Activated gamma-delta T cell treated with anti-CD3 and anti-CD28 coated beads, Interleukin-2, amount 50 U/mL, for 16 hours (primary cell): Measurements from ENCODE around the gene TAS2R50.
"Not testable (repeated sequence)": the region's sequence is repeated elsewhere in the genome, so short reads cannot be mapped to it uniquely, and the experiment has no call there.

Experiments
- DNase-seq: peaks from one replicate; pipeline ENCODE4 v3.0.0-alpha.2; 2020; ENCODE audit warnings: low read depth

TAS2R50 gene, protein sequence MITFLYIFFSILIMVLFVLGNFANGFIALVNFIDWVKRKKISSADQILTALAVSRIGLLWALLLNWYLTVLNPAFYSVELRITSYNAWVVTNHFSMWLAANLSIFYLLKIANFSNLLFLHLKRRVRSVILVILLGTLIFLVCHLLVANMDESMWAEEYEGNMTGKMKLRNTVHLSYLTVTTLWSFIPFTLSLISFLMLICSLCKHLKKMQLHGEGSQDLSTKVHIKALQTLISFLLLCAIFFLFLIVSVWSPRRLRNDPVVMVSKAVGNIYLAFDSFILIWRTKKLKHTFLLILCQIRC

GRCh38 chr12:10986812-10987211 lies at the start of gene TAS2R50:
TSS of gene TAS2R50 (minus strand) at chr12:10986912. CDS start at chr12:10986860, 52 bp downstream.
- no peak for DNase-seq

DNA sequence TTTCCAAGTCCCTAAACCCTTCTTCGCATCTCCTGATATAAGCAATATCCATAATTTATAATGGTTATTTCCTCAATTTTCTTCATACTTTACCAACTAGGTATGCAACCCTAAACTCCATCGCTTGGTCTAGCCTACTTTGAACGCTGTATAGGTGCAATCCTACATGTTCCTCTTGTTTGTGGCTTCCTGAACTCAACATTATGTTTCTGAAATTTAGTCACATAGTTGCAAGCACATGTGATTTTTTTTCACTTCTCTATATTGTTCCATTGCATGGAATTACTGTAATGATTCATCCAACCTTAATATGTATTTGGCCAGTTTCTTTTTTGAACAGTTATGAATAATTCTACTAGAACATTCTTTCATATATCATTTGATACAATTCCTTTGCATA lies 47.2 kb upstream of the TAS2R50 start:
- not testable (repeated sequence) for DNase-seq

DNA sequence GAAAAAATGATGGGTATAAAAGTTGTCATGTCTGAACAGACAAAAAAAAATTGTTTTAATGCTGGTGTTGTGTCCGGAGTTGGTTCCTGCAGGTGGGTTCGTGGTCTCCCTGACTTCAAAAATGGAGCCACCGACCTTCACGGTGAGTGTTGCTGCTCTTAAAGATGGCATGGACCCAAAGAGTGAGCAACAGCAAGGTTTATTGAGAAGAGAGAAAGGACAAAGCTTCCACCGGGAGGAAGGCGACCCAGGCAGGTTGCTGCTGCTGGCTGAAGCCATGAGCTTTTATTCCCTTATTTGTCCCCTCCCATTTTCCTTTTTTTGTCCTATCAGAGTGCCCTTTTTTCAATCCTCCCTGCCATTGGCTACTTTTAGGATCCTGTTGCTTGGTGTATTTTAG lies 44.6 kb upstream of the TAS2R50 start, which contains the start of gene TAS2R31:
TSS of gene TAS2R31 (minus strand) at position 101 of the 400 bp plus-strand sequence. CDS start at position 29, 72 bp downstream.
- no peak for DNase-seq

- no peak for DNase-seq
These were observed 39.4 kb upstream of the TAS2R50 start for GRCh38 chr12:11026118-11026517.

- DNase-seq = no peak
These were observed 36.7 kb upstream of the TAS2R50 start for GRCh38 chr12:11023387-11023786.

- DNase-seq = no peak
These were observed 35.8 kb upstream of the TAS2R50 start, which contains the start of gene TAS2R19 for GRCh38 chr12:11022520-11022919. TSS of gene TAS2R19 (minus strand) at chr12:11022620. CDS start at chr12:11022571, 49 bp downstream.

- DNase-seq = no peak
These were observed 30.2 kb upstream of the TAS2R50 start for GRCh38 chr12:11016937-11017336.

DNA sequence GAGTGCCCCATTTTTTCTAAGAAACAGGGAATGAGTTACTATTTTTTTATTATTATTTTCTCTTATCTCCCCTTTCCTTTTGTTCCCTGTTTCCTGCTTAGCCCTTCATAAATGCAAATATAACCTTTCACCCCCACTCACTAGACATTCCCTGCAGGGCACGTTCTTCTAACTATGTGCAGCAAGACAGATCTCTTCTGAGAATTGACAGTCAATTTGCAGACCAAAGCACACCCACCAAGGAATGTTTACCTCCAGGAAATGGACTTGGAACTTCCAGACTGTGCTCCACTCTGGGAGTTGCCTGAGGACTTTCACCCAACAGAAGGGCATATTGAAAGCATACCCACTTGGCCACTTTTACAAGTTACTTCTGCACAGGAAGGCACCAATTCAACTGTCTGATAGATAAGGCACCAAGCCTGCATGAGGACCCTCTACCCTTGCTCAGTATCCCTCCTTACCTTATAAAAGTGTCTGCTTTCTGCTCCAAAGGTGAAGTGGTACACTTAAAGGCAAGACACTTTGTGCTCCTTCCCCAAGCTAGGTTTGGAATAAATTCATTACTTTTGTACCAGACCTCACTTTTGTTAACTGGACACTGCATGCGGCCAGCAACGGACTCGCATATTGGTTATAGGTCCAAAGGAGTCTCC lies 29.2 kb upstream of the TAS2R50 start:
- DNase-seq = no peak

- no peak for DNase-seq
These were observed 27.5 kb upstream of the TAS2R50 start for GRCh38 chr12:11014234-11014633.

- no peak for DNase-seq
These were observed 20.9 kb upstream of the TAS2R50 start for GRCh38 chr12:11007608-11008007.

DNA sequence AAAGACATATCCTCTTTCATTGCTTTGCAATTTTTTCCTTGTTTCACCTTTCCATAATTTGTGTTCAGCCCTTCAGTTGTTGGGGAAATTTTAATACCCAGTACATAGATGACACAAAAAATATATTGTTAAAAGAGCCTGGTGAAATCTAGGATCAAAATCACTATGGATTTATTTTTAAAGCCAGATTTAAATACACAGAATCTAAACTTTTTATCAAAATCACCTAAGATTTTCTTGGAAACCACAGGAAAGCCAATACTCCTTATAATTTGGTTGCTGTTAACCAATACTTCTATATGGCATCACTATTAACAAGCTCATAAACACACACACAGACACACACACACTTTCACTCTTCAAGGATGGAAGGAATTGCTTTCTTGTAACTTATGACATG lies 11.5 kb upstream of the TAS2R50 start, which contains the start of gene TAS2R20:
TSS of gene TAS2R20 (minus strand) at position 101 of the 400 bp plus-strand sequence. CDS start 429 bp downstream, outside the sequence.
- DNase-seq = no peak

DNA sequence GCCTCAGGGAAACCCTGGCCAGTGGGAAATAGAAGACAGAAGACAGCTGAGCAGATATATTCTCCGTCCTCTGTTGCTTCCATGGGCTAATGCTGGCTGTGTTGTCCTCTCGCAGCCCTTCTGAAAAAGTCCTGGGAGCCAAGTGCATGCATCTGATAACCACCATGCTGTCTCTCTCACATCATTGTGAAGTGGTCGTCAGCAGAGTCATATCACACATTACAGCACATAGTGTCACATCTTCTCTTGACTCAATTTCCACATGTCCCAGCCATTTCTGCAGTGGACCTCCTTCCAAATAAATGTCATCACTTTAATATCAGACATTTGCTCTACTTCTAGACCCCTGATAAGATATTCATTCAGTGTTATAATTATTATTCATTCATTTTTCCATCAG lies 7.6 kb upstream of the TAS2R50 start:
- DNase-seq = no peak

DNA sequence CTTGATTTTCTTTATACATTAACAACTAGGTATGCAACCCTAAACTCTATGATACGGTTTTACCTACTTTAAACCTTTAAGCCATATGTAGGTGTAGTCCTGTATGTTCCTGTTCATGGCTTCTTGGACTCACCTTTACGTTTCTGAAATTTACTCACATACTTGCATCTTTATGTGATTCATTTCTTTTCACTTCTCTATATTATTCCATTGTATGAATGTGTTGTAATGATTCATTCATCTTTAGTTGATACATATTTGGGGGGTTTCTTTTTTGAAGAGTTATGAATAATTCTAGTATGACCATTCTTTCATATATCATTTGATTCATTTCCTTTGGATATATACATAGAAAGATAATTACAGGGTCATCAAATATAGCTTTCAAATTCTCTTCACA lies 2.4 kb upstream of the TAS2R50 start:
- no peak for DNase-seq

DNA sequence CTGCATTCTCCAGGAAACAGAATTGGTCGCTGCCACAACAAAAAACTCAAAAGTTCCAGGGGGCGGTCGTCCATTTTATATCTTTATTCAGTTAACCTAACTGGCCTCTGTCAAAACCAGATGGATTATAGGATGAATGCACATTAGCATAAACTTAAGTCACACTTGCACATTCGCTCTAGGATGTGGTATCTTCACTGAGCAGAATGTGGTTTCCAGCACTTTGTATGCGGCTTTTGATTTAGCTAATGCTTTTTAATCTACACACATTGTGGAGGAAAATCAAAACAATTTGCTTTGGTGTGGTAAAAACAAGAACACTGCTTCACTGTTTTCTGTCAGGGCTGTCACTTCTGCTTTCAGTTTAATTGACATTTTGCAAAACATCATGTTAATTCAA lies 4.5 kb downstream of the TAS2R50 start:
- DNase-seq = peak; percentile 13

DNA sequence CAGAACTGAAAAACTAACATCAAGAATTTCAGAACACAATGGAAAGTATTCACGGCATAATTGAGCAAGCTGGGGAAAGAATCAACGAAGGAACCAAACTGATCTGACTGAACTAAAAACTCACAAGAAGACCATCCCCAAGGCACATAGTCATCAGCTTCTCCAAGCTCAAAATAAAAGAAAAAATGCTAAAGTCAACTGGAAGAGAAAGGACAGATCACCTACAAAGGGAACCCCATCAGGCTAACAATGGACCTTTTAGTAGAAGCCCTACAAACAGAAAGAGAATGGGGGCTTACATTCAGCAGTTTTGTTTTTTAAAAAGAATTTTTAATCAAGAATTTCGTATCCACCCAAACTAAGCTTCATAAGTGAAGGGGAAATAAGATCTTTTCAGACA lies 11.7 kb downstream of the TAS2R50 start:
- DNase-seq = no peak

DNA sequence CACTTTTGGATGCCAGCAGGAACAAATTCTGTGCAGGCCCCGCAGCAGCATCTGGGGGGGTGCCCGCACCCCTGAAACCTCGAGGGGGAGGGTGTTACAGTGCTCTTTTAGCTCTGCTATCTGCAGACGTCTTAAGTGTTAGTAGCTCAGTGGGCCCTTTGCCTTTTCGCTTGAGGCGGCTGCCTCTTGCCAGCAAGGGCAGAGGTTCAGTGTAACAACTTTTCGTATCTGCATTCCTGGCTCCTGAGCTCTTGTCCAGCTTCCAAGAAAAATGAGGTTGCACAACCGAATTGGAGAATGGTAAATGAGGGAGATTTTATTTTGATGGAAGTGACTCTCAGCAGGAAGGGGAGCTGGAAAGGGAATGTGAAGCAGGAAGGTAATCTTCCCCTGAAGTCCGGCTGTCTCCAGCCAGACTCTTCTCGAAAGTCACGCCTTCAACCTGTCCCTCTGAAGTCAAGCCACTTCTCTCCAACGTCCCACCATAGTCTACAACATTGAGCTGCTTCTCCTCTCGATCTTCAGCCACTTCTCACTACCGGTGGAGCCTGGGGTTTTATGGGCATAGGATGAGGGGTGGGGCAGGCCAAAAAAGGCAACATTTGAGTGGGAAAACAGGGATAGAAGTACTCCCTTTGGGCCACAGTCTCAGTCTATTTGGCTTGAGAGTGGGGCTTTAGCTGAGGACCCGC lies 17.8 kb downstream of the TAS2R50 start:
- no peak for DNase-seq

DNA sequence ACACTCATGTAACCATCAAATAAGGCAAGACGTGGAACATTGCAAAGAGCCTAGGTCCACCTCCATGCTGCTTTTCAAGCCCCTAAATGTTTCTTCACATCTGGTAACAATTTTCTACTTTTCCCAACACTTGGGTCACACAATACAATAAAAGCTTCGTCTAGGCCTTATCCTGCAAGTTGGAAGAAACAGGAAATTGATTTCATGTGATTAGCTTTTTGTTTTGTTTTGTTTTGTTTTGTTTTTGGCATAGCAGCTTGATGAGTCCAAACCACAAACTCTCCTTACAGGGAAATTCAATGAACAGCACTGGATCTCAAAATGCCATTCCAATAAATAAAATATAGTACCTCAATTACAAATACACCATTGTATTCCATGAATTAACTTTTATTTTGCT lies 19.3 kb downstream of the TAS2R50 start:
- DNase-seq = no peak

DNA sequence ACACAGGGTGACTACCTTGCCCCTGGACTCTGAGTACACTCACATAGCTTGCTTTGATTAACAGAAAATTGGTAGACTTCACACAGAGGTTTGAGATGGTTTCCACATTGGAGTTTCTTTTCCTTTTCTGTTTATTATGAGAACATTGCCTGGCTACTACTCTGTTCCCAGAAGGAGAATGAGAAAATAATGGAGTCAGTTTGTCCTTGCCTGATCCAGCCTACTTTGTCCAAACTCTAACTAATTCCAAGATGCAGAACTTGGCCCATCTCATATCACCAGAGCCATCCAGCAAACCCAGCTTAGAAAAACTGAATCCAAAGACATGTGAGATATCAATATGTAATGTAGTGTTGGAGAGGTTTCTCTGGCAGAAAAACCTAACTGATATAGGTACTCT lies 20.4 kb downstream of the TAS2R50 start:
- DNase-seq = no peak

DNA sequence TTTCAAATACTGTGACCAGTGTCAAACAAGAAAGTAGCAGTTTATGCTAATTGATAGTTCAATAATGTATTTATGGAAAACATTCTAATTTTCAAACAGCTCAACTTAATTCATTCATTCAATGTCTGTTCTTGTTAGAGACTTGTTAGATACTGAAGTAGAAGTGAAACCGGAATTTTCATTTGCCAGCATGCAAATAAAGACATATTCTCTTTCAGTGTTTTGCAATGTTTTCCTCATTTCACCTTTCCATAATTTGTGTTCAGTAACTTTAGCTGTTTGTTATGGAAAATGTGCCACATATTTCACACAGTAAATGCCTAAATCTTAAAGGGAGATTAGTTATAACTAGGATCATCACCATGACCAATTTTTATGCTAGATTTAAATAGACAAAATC lies 21.2 kb downstream of the TAS2R50 start:
- DNase-seq = no peak

GRCh38 chr12:10960211-10960610 lies 26.5 kb downstream of the TAS2R50 start:
- no peak for DNase-seq

- DNase-seq = no peak
These were observed 26.9 kb downstream of the TAS2R50 start for GRCh38 chr12:10959804-10960203.

DNA sequence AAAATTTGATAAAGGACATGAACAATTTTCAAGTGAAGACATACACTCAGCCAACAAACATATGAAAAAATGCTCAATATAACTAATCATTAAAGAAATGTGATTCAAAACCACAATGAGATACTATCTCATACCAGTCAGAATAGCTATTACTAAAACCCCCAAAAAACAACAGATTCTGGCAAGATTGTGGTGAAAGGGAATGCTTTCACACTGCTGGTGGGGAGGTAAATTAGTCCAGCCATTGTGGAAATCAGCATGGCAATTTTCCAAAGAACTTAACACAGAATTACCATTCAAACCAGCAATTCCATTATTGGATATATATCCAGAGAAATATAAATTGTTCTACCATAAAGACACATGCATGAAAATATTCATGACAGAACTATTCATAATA lies 29.0 kb downstream of the TAS2R50 start:
- no peak for DNase-seq

GRCh38 chr12:10956085-10956484 lies 30.6 kb downstream of the TAS2R50 start:
- DNase-seq = no peak
